ENCODE measurements around the gene TCP11L1.

TCP11L1 gene

GRCh38 chr11:33016654-33017053, 22.7 kb upstream of the TCP11L1 start:
- no peak for DNase-seq (ENCODE audit: low spot score)
- TF ChIP-seq CTCF (IDR thresholded peaks at IDR 0.05; ENCODE audit: extremely low read depth, insufficient read depth, missing control alignments), result no peak
- in situ Hi-C loops (cut with MboI; ENCODE audit: low pct_unique_long_range_greater_than_20kb, low sequenced_read_pairs, unreplicated experiment), result no loop called here

DNA sequence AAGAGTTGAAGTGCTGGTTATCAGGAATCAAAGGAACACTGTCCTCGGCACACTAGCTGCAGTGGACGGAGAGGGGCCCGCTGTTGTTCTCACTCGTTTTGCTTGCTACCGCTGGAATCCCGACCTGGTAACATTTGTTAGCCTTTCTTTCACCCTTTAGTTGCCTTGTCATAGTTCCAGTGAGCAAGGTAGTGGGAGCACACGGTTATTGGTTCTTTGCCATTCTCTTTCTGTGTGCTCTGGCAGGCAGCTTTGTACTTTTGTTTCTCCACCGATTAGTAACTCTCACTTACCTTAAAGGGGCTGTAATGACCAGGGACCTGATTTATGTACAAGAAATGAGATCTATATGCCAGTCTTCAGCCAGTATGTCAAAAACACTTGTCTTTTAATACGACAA, 21.9 kb upstream of the TCP11L1 start:
- no peak for DNase-seq (ENCODE audit: low spot score)
- in situ Hi-C loops (cut with MboI; ENCODE audit: low pct_unique_long_range_greater_than_20kb, low sequenced_read_pairs, unreplicated experiment), result no loop called here
- TF ChIP-seq CTCF (IDR thresholded peaks at IDR 0.05; ENCODE audit: extremely low read depth, insufficient read depth, missing control alignments), result no peak

GRCh38 chr11:33017965-33018364, 21.4 kb upstream of the TCP11L1 start:
- in situ Hi-C loops (cut with MboI; ENCODE audit: low pct_unique_long_range_greater_than_20kb, low sequenced_read_pairs, unreplicated experiment), result no loop called here
- TF ChIP-seq CTCF (IDR thresholded peaks at IDR 0.05; ENCODE audit: extremely low read depth, insufficient read depth, missing control alignments), result no peak
- DNase-seq (ENCODE audit: low spot score), result no peak

GRCh38 chr11:33018840-33019239, 20.5 kb upstream of the TCP11L1 start:
- DNase-seq (ENCODE audit: low spot score), result no peak
- TF ChIP-seq CTCF (IDR thresholded peaks at IDR 0.05; ENCODE audit: extremely low read depth, insufficient read depth, missing control alignments), result no peak
- in situ Hi-C loops (cut with MboI; ENCODE audit: low pct_unique_long_range_greater_than_20kb, low sequenced_read_pairs, unreplicated experiment), result no loop called here

- in situ Hi-C loops (cut with MboI; ENCODE audit: low pct_unique_long_range_greater_than_20kb, low sequenced_read_pairs, unreplicated experiment), result no loop called here
- TF ChIP-seq CTCF (IDR thresholded peaks at IDR 0.05; ENCODE audit: extremely low read depth, insufficient read depth, missing control alignments), result no peak
- no peak for DNase-seq (ENCODE audit: low spot score)
These were observed 17.9 kb upstream of the TCP11L1 start for GRCh38 chr11:33021501-33021900.

GRCh38 chr11:33021937-33022336, 17.4 kb upstream of the TCP11L1 start:
- TF ChIP-seq CTCF (IDR thresholded peaks at IDR 0.05; ENCODE audit: extremely low read depth, insufficient read depth, missing control alignments), result no peak
- DNase-seq (ENCODE audit: low spot score), result no peak
- in situ Hi-C loops (cut with MboI; ENCODE audit: low pct_unique_long_range_greater_than_20kb, low sequenced_read_pairs, unreplicated experiment), result no loop called here

DNA sequence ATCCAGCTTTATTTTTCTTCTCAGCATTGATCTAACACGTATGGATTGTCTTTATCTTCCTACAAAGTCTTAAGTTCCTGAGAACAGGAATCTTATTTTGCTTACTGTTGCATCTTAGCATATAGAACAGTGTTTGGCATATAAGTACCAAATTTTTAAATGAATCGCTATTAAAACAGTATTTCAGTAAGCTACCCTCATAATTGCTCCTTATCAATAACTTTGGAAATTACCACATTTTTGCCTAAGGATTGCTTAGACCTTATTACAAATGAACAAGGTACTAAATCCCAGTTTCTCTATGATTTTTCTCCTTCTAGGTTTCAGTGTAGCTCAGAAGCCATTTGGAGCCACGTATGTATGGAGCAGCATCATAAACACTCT, 14.0 kb upstream of the TCP11L1 start:
- DNase-seq (ENCODE audit: low spot score), result no peak
- in situ Hi-C loops (cut with MboI; ENCODE audit: low pct_unique_long_range_greater_than_20kb, low sequenced_read_pairs, unreplicated experiment), result no loop called here
- no peak for TF ChIP-seq CTCF (IDR thresholded peaks at IDR 0.05; ENCODE audit: extremely low read depth, insufficient read depth, missing control alignments)
